Neural progenitor cell (in vitro differentiated cells): Measurements from ENCODE around the gene RAB18.

Source experiments
- CTCF ChIP-seq: fragments of 200-600 bp; sonication (generic); IDR thresholded peaks from 2 replicates; pipeline ENCODE4 v1.5.1; 2017; ENCODE audit warnings: antibody characterized with exemption, mild to moderate bottlenecking
- EZH2 ChIP-seq: fragments of 200-600 bp; sonication (generic); IDR thresholded peaks from 2 replicates; pipeline ENCODE4 v1.6.1; 2017; ENCODE audit warnings: antibody characterized with exemption, mild to moderate bottlenecking, moderate library complexity
- EZH2phosphoT487 ChIP-seq: fragments of 200-600 bp; sonication (generic); IDR thresholded peaks from 2 replicates; pipeline ENCODE4 v1.6.1; 2017; ENCODE audit warnings: antibody characterized with exemption

- TF ChIP-seq CTCF = no peak
- TF ChIP-seq EZH2 = no peak
- no peak for TF ChIP-seq EZH2phosphoT487
These were observed 42.9 kb downstream of the RAB18 start for GRCh38 chr10:27547047-27547446.
